ENCODE measurements around the gene SLCO2A1.

SLCO2A1 gene

GRCh38 chr3:133892541-133893231, 137.0 kb downstream of the SLCO2A1 start:
- DNase-seq (ENCODE audit: low spot score): no peak
- TF ChIP-seq CTCF (IDR thresholded peaks at IDR 0.05; ENCODE audit: extremely low read depth, missing control alignments): no peak

- DNase-seq (ENCODE audit: low spot score): no peak
- TF ChIP-seq CTCF (IDR thresholded peaks at IDR 0.05; ENCODE audit: extremely low read depth, missing control alignments): no peak
Measured at GRCh38 chr3:133891662-133892378, 137.9 kb downstream of the SLCO2A1 start.

- no peak for DNase-seq (ENCODE audit: low spot score)
- no peak for TF ChIP-seq CTCF (IDR thresholded peaks at IDR 0.05; ENCODE audit: extremely low read depth, missing control alignments)
Measured at GRCh38 chr3:133890972-133891644, 138.6 kb downstream of the SLCO2A1 start.

GRCh38 chr3:133890037-133890436, 139.7 kb downstream of the SLCO2A1 start:
- DNase-seq (ENCODE audit: low spot score): no peak
- TF ChIP-seq CTCF (IDR thresholded peaks at IDR 0.05; ENCODE audit: extremely low read depth, missing control alignments): no peak

- TF ChIP-seq CTCF (IDR thresholded peaks at IDR 0.05; ENCODE audit: extremely low read depth, missing control alignments): no peak
- DNase-seq (ENCODE audit: low spot score): no peak
Measured at GRCh38 chr3:133888726-133889340, 140.9 kb downstream of the SLCO2A1 start.

- no peak for DNase-seq (ENCODE audit: low spot score)
Measured at GRCh38 chr3:133887803-133888703, 141.7 kb downstream of the SLCO2A1 start.

More at GRCh38 chr3:133887803-133888703, 141.7 kb downstream of the SLCO2A1 start:
- no peak for TF ChIP-seq CTCF (IDR thresholded peaks at IDR 0.05; ENCODE audit: extremely low read depth, missing control alignments)
